Panc1 (cell line): ENCODE data around the gene ACAD8. TPM values are rescaled to one million over a fixed set of nuclear protein-coding genes. Genes with fewer than 3 reads are reported as not detected.

ENCODE experiments used
- ATAC-seq: fragments of 200-7000 bp; cut with Tn5 transposase; 2 replicates; pipeline ENCODE4 v1.9.1; 2020; ENCODE audit warnings: mild to moderate bottlenecking, moderate library complexity
- BruUV-seq: library from RNA; stranded (reverse); fragments of 400-500 nt; replicated peaks from 2 replicates; lab custom pipeline; 2021; lab: Mats Ljungman, UMichigan
- CTCF ChIA-PET: fragments of 300-600 bp; sonication (Branson Sonifier 250); formaldehyde crosslinking; loops from one replicate; lab custom pipeline; 2022; ENCODE audit warnings: antibody characterized with exemption; lab: Charles Lee
- POLR2A ChIA-PET: fragments of 300-600 bp; sonication (Branson Sonifier 250); formaldehyde crosslinking; loops from one replicate; lab custom pipeline; 2022; ENCODE audit warnings: antibody characterized with exemption; lab: Charles Lee
- DNase-seq: peaks from one replicate; pipeline ENCODE4 v3.0.0-alpha.2; 2010; ENCODE audit warnings: low read depth, low spot score
- H3K27ac ChIP-seq: 2 replicates; pipeline ENCODE4 v1.5.1; 2011; ENCODE audit warnings: mild to moderate bottlenecking, low read length, inconsistent platforms
- H3K27me3 ChIP-seq: fragments of 200-500 bp; sonication (Bioruptor generic); 2 replicates; pipeline ENCODE4 v1.6.0; 2014; ENCODE audit warnings: low read length, inconsistent platforms; ENCODE audit not compliant: control insufficient read depth, insufficient read depth
- H3K36me3 ChIP-seq: fragments of 200-500 bp; sonication (Bioruptor generic); 2 replicates; pipeline ENCODE4 v1.5.1; 2014; ENCODE audit warnings: inconsistent platforms, mild to moderate bottlenecking, low read length, moderate library complexity; ENCODE audit not compliant: control insufficient read depth, insufficient read depth
- H3K4me1 ChIP-seq: 2 replicates; pipeline ENCODE4 v1.5.1; 2011; ENCODE audit warnings: inconsistent platforms, mild to moderate bottlenecking, low read length, moderate library complexity; ENCODE audit not compliant: control insufficient read depth, insufficient read depth
- H3K4me3 ChIP-seq, 2 experiments: 2 replicates each; pipeline ENCODE4 v1.5.1; 2011 to 2012; ENCODE audit warnings: low read depth in 2 of 2, low read length in 2 of 2, mild to moderate bottlenecking in 2 of 2, inconsistent platforms in 1 of 2, moderate library complexity in 1 of 2
- H3K9me3 ChIP-seq: fragments of 200-500 bp; sonication (Bioruptor generic); 2 replicates; pipeline ENCODE4 v1.5.1; 2014; ENCODE audit warnings: low read depth, mild to moderate bottlenecking, inconsistent platforms, low read length, moderate library complexity; ENCODE audit not compliant: control insufficient read depth, insufficient read depth
- CTCF ChIP-seq: fragments of 450-650 bp; IDR thresholded peaks from 2 replicates; pipeline ENCODE4 v1.5.1; 2017; ENCODE audit warnings: mild to moderate bottlenecking
- POLR2AphosphoS5 ChIP-seq: IDR thresholded peaks from 2 replicates; pipeline ENCODE4 v1.6.1; 2012; ENCODE audit warnings: mild to moderate bottlenecking, low read depth, low read length, moderate library complexity
- SIN3A ChIP-seq: IDR thresholded peaks from 2 replicates; pipeline ENCODE4 v1.6.1; 2012; ENCODE audit warnings: low read depth, mild to moderate bottlenecking, low read length, moderate library complexity, borderline replicate concordance; ENCODE audit not compliant: insufficient read depth
- TCF7L2 ChIP-seq: IDR thresholded peaks from 2 replicates; pipeline ENCODE4 v1.6.1; 2011; ENCODE audit warnings: mild to moderate bottlenecking, low read depth, low read length, inconsistent platforms
- in situ Hi-C: cut with HindIII; loops from 2 replicates; pipeline ENCODE4 v1.10.0; 2016; ENCODE audit warnings: low sequenced_read_pairs, low pct_unique_long_range_greater_than_20kb
- intact Hi-C: fragments of 100-400 bp; cut with micrococcal nuclease; formaldehyde crosslinking; loops from one replicate; pipeline ENCODE4 v1.10.0; 2022; ENCODE audit not compliant: unreplicated experiment
- total RNA-seq: library from RNA; stranded (reverse); gene quantifications from one replicate; pipeline ENCODE4 v1.2.1, GENCODE V29; 2021; ENCODE audit not compliant: unreplicated experiment
- TF ChIP-seq, protein P1 (sequence below), 2 experiments: IDR thresholded peaks; 2 replicates each; pipeline ENCODE4 v1.6.1; 2011 to 2012; ENCODE audit warnings: low read depth in 2 of 2, control low read depth in 1 of 2, low read length in 1 of 2, mild to moderate bottlenecking in 1 of 2, moderate library complexity in 1 of 2; ENCODE audit not compliant: insufficient read depth in 1 of 2

ACAD8 gene
- total RNA-seq, 1 experiment from 2014 or later: 28.4 TPM

GRCh38 chr11:134236834-134237556, 16.4 kb upstream of the ACAD8 start:
- H3K4me1 ChIP-seq: no peaks in the 10 kb centered on the region
- no peaks in the 10 kb centered on the region for H3K9me3 ChIP-seq
- intact Hi-C loops: no loop called here
- no peak for DNase-seq
- no peaks in the 10 kb centered on the region for H3K27me3 ChIP-seq
- ChIA-PET CTCF (no interaction called here), POLR2A (no interaction called here)
- H3K4me3 ChIP-seq: no peak overlapping the region
- no peak for TF ChIP-seq CTCF
- no peak for TF ChIP-seq SIN3A
- no peak for TF ChIP-seq POLR2AphosphoS5
- no peak for TF ChIP-seq TCF7L2
- TF ChIP-seq, protein P1, sequence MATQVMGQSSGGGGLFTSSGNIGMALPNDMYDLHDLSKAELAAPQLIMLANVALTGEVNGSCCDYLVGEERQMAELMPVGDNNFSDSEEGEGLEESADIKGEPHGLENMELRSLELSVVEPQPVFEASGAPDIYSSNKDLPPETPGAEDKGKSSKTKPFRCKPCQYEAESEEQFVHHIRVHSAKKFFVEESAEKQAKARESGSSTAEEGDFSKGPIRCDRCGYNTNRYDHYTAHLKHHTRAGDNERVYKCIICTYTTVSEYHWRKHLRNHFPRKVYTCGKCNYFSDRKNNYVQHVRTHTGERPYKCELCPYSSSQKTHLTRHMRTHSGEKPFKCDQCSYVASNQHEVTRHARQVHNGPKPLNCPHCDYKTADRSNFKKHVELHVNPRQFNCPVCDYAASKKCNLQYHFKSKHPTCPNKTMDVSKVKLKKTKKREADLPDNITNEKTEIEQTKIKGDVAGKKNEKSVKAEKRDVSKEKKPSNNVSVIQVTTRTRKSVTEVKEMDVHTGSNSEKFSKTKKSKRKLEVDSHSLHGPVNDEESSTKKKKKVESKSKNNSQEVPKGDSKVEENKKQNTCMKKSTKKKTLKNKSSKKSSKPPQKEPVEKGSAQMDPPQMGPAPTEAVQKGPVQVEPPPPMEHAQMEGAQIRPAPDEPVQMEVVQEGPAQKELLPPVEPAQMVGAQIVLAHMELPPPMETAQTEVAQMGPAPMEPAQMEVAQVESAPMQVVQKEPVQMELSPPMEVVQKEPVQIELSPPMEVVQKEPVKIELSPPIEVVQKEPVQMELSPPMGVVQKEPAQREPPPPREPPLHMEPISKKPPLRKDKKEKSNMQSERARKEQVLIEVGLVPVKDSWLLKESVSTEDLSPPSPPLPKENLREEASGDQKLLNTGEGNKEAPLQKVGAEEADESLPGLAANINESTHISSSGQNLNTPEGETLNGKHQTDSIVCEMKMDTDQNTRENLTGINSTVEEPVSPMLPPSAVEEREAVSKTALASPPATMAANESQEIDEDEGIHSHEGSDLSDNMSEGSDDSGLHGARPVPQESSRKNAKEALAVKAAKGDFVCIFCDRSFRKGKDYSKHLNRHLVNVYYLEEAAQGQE (IDR thresholded peaks at IDR 0.05; ENCODE audit: insufficient read depth in 1 of 2, low read depth in 2 of 2, low read length in 1 of 2): no peak
- H3K36me3 ChIP-seq: peaks cover 8% of the 10 kb centered on the region; the same call in 1 of the 2 replicates
- in situ Hi-C loops: no loop called here
- ATAC-seq: no peak
- TSS peak; percentile 54 for BruUV-seq
- no peak overlapping the region for H3K27ac ChIP-seq

- DNase-seq (no peak), ATAC-seq (no peak)
- intact Hi-C loops: no loop called here
- Histone ChIP-seq H3K36me3 (peaks cover 8% of the 10 kb centered on the region; the same call in 1 of the 2 replicates), H3K27ac (no peak overlapping the region), H3K4me1 (no peaks in the 10 kb centered on the region), H3K4me3 (no peak overlapping the region), H3K27me3 (no peaks in the 10 kb centered on the region), H3K9me3 (no peaks in the 10 kb centered on the region)
- CTCF ChIA-PET: no interaction called here
- TF ChIP-seq CTCF (no peak), TCF7L2 (no peak), POLR2AphosphoS5 (no peak), SIN3A (no peak)
- TF ChIP-seq, protein P1 (IDR thresholded peaks at IDR 0.05; ENCODE audit: insufficient read depth in 1 of 2, low read depth in 2 of 2, low read length in 1 of 2): no peak
- in situ Hi-C loops: no loop called here
- no TSS peak for BruUV-seq
- POLR2A ChIA-PET: no interaction called here
Observed at GRCh38 chr11:134237557-134237922, 15.8 kb upstream of the ACAD8 start.
